Endometrial microvascular endothelial cells (primary cell): Measurements from ENCODE around the gene ZNF569. TPM values are rescaled to one million over a fixed set of nuclear protein-coding genes. Genes with fewer than 3 reads are reported as not detected.
"Not testable (repeated sequence)": the region's sequence is repeated elsewhere in the genome, so short reads cannot be mapped to it uniquely, and the experiment has no call there.

Experiments
- in situ Hi-C: cut with HindIII; loops from 2 replicates; pipeline ENCODE4 v1.10.0; 2017; ENCODE audit warnings: low sequenced_read_pairs, low pct_unique_long_range_greater_than_20kb; ENCODE audit errors: inconsistent ontology term
- total RNA-seq: library from RNA; depleted of rRNA; stranded (reverse); fragments of >200 nt; gene quantifications from one replicate; pipeline ENCODE4 v1.2.3, GENCODE V29; 2015; ENCODE audit errors: inconsistent ontology term

The ZNF569 gene
- total RNA-seq, 1 donor from 2014 or later, result 4.4 TPM

- in situ Hi-C loops, result not testable (repeated sequence)
These were observed 61.0 kb downstream of the ZNF569 start for GRCh38 chr19:37406140-37406846.

DNA sequence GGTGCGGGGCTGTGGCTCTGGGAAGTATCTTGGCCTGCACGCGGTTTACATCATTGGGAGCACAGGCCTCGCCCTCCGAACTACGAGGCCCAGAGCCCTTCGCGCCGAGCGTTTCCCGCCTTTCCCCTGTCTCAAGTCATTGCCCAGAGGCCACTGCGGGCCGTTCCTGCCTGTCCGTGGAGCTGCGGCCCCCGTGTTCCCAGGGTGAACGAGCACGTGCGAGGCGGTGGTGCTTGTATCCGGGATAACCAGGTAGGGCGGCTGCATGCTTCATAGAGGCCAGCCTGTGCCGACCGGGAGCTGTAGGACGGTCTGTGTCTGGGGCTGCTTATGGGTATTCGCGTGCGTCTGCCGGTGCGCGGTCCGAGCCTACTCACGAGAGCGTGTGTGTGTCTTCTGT lies 63.8 kb downstream of the ZNF569 start:
- in situ Hi-C loops, result no loop called here

DNA sequence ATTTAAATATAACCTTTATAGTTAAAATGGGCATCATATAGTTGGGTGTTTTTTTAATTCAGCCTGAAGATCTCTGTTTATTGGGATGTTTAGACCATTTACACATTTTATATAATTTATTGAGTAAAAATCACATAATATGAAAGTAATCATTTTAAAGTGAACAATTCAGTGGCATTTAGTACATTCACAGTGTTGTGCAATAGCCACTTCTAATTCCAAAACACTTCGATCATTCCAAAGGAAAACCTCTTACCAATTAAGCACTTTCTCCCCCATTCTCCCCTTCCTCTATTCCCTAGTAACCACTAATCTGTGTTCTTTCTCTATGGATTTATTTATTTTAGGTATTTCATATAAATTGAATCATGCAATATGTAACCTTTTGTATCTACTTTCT lies 66.2 kb downstream of the ZNF569 start:
- in situ Hi-C loops, result no loop called here

- in situ Hi-C loops, result not testable (repeated sequence)
These were observed 75.8 kb downstream of the ZNF569 start for GRCh38 chr19:37391399-37391798.

DNA sequence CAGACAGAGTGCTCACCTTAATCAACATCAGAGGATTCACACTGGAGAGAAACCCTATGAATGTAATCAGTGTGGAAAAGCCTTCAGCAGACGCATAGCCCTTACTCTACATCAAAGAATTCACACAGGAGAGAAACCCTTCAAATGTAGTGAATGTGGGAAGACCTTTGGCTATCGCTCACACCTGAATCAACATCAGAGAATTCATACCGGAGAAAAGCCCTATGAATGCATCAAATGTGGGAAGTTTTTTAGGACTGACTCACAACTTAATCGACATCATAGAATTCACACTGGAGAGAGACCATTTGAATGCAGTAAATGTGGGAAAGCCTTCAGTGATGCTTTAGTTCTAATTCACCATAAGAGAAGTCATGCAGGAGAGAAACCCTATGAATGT lies 78.0 kb downstream of the ZNF569 start:
- in situ Hi-C loops, result no loop called here

DNA sequence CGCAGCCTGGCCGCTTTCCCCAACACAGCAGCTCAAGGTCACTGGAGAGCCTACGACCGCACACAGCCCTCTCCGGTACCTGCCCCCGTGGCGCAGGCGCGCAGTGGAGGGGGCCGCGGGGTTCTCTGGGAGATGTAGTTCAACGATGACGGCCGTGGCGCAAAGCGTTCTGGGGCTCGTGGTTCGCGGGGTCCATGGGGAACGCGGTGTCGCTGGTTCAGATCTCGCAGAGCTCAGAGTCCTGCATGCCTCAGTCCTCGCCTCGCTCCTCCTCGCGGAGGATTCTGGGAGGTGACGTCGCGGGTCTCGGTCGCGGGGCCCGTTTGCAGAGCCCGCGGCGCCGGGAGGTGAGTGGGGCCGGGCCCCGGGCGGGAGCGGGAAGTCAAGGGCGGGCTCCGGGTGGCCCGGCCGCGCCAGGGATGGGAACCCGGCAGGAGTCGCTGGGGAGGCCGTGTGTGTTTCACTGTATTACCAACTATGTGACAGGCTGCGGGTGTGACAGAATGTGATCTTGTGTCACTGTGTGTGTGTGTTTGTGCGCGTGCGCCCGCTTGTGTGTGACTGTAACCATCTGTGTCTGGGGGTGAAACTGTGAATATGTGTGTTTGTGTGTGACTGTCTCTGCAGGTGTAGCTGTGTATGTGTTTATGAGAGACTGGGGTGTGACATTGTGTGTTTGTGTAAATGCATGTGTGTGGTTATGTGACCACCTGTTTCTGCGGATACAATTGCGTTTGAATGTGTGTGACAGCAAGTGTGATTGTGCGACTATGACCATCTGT lies 96.2 kb downstream of the ZNF569 start, which contains the start of gene ZNF527:
Gene ZNF527 (plus strand): TSS at position 220 of the 782 bp plus-strand sequence. CDS start 3,100 bp downstream, outside the sequence.
- in situ Hi-C loops, result no loop called here

GRCh38 chr19:37370386-37370879 lies 96.8 kb downstream of the ZNF569 start:
- in situ Hi-C loops, result not testable (repeated sequence)

GRCh38 chr19:37362733-37363132 lies 104.5 kb downstream of the ZNF569 start:
- in situ Hi-C loops, result no loop called here

DNA sequence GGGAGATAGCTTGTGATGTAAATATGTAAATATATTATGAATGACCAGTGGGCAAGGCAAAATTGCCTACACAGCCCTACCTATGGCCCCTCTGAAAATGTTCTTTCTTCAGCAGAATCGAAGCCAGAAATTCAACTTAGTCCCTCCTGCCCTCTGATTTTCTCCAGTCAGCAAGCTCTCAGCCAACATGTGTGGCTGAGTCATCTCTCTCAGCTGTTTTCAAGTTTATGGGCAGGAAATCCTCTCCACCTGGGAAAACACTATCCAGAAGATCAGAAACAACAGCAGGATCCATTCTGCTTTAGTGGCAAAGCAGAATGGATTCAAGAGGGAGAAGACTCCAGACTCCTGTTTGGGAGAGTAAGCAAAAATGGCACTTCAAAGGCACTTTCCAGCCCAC lies 105.2 kb downstream of the ZNF569 start:
- in situ Hi-C loops, result no loop called here

Other genes starting within 250 kb of the ZNF569 start
- gene ZNF383, start 249.2 kb downstream of the ZNF569 start, total RNA-seq, result 3.6 TPM
- 2.6 TPM for gene ZNF527, start 96.3 kb downstream of the ZNF569 start, total RNA-seq
- 1.2 TPM for gene ZNF570, start 1.9 kb upstream of the ZNF569 start, total RNA-seq
- not detected for gene ZNF793, start 39.5 kb upstream of the ZNF569 start, total RNA-seq
- gene ZNF571, start 127.3 kb upstream of the ZNF569 start, total RNA-seq, result 0.84 TPM
- gene ZNF540, start 127.4 kb upstream of the ZNF569 start, total RNA-seq, result not detected
- 4.9 TPM for gene ZFP30, start 188.0 kb upstream of the ZNF569 start, total RNA-seq